Testis (tissue), 2 donors: ENCODE data around the gene SSBP2.

Experiments
- CTCF ChIP-seq, 3 experiments: fragments of 450-650 bp in 2 of 3; fragments of 200-600 bp in 1 of 3; sonication (generic) in 1 of 3; IDR thresholded peaks; one replicate each; pipeline ENCODE4 v1.5.1; 2016 to 2019; ENCODE audit warnings: antibody characterized with exemption in 3 of 3, mild to moderate bottlenecking in 2 of 3, moderate library complexity in 1 of 3
- POLR2A ChIP-seq: fragments of 450-650 bp; IDR thresholded peaks from one replicate; pipeline ENCODE4 v1.6.1; 2017; ENCODE audit warnings: antibody characterized with exemption, mild to moderate bottlenecking, moderate library complexity

GRCh38 chr5:81516091-81516490 is 234.8 kb downstream of the SSBP2 start:
- TF ChIP-seq CTCF (IDR thresholded peaks at IDR 0.05) (no peak), POLR2A (no peak)
